SK-N-SH (cell line): ENCODE results near the gene YOD1. TPM values are rescaled to one million over a fixed set of nuclear protein-coding genes. Genes with fewer than 3 reads are reported as not detected.

ENCODE experiments used
- CTCF ChIA-PET: fragments of 300-600, 350-600 bp; formaldehyde crosslinking; extraction: SDS; loops from one replicate; lab custom pipeline; 2021; lab: Yijun Ruan, JAX
- POLR2A ChIA-PET: fragments of 350-600 bp; sonication (Branson Sonifier 250); formaldehyde crosslinking; extraction: SDS; loops from one replicate; lab custom pipeline; 2020; ENCODE audit warnings: antibody characterized with exemption, inconsistent platforms; lab: Yijun Ruan, JAX
- DNase-seq: peaks from one replicate; pipeline ENCODE4 v3.0.0; 2012
- H2AFZ ChIP-seq: fragments of 200-600 bp; sonication (generic); 2 replicates; pipeline ENCODE4 v1.8.1; 2016; ENCODE audit warnings: antibody characterized with exemption, mild to moderate bottlenecking, low read depth
- H3F3A ChIP-seq: fragments of 200-600 bp; sonication (generic); replicated peaks from 2 replicates; pipeline ENCODE3; 2016; ENCODE audit warnings: antibody characterized with exemption, mild to moderate bottlenecking; ENCODE audit not compliant: insufficient read depth
- H3K27ac ChIP-seq, 2 experiments: fragments of 200-500 bp in 1 of 2; fragments of 200-600 bp in 1 of 2; sonication (Bioruptor generic) in 1 of 2; sonication (generic), shearing (Covaris generic) in 1 of 2; 2 replicates each; pipeline versions ENCODE4 v1.5.1 to v1.6.1; 2014 to 2016; ENCODE audit warnings: low read depth in 2 of 2, inconsistent platforms in 1 of 2, low read length in 1 of 2, mild to moderate bottlenecking in 1 of 2, mixed read lengths in 1 of 2
- H3K27me3 ChIP-seq: fragments of 200-600 bp; sonication (generic), shearing (Covaris generic); 2 replicates; pipeline ENCODE4 v1.6.1; 2016; ENCODE audit warnings: mixed run types; ENCODE audit not compliant: insufficient read depth
- H3K36me3 ChIP-seq, 2 experiments: fragments of 200-500 bp in 1 of 2; fragments of 200-600 bp in 1 of 2; sonication (Bioruptor generic) in 1 of 2; sonication (generic) in 1 of 2; replicated peaks in 1 of 2; 2 replicates each; pipeline versions ENCODE3 to v1.5.1; 2014 to 2016; ENCODE audit warnings: low read length in 1 of 2, mild to moderate bottlenecking in 1 of 2; ENCODE audit not compliant: insufficient read depth in 2 of 2, control insufficient read depth in 1 of 2
- H3K4me1 ChIP-seq, 2 experiments: fragments of 200-500 bp in 1 of 2; fragments of 200-600 bp in 1 of 2; sonication (Bioruptor generic) in 1 of 2; sonication (generic), shearing (Covaris generic) in 1 of 2; 2 replicates each; pipeline versions ENCODE4 v1.5.1 to v1.6.1; 2014 to 2016; ENCODE audit warnings: low read depth in 1 of 2, low read length in 1 of 2, mixed run types in 1 of 2; ENCODE audit not compliant: insufficient read depth in 2 of 2, control insufficient read depth in 1 of 2
- H3K4me2 ChIP-seq: fragments of 200-600 bp; sonication (generic), shearing (Covaris generic); 2 replicates; pipeline ENCODE4 v1.6.1; 2017; ENCODE audit warnings: mixed run types
- H3K4me3 ChIP-seq, 2 experiments: fragments of 200-500 bp in 1 of 2; fragments of 200-600 bp in 1 of 2; sonication (Bioruptor generic) in 1 of 2; sonication (generic), shearing (Covaris generic) in 1 of 2; 2 replicates each; pipeline versions ENCODE4 v1.5.1 to v1.8.1; 2014 to 2016; ENCODE audit warnings: low read depth in 2 of 2, inconsistent platforms in 1 of 2, low read length in 1 of 2, mild to moderate bottlenecking in 1 of 2, mixed read lengths in 1 of 2, moderate library complexity in 1 of 2
- H3K79me2 ChIP-seq: fragments of 200-600 bp; sonication (generic); 2 replicates; pipeline ENCODE4 v1.8.1; 2017; ENCODE audit warnings: mild to moderate bottlenecking; ENCODE audit not compliant: insufficient read depth
- H3K9ac ChIP-seq: fragments of 200-600 bp; sonication (generic); 2 replicates; pipeline ENCODE4 v1.6.1; 2017; ENCODE audit warnings: mixed run types
- H3K9me2 ChIP-seq: fragments of 200-600 bp; sonication (generic); 2 replicates; pipeline ENCODE4 v1.6.1; 2017; ENCODE audit warnings: mixed run types
- H3K9me3 ChIP-seq: fragments of 200-600 bp; sonication (generic); 2 replicates; pipeline ENCODE4 v1.6.1; 2017; ENCODE audit warnings: mixed run types, mild to moderate bottlenecking, moderate library complexity
- H4K20me1 ChIP-seq: fragments of 200-600 bp; sonication (generic); 2 replicates; pipeline ENCODE4 v1.6.1; 2017; ENCODE audit warnings: mild to moderate bottlenecking, mixed run types; ENCODE audit not compliant: insufficient read depth
- CHD2 ChIP-seq: fragments of 150-350 bp; IDR thresholded peaks from 2 replicates; pipeline ENCODE4 v1.6.1; 2018; ENCODE audit warnings: low read length; ENCODE audit not compliant: partially characterized antibody
- ELF1 ChIP-seq: IDR thresholded peaks from 2 replicates; pipeline ENCODE4 v1.4.0; 2012
- EZH2phosphoT487 ChIP-seq: fragments of 200-600 bp; sonication (generic); IDR thresholded peaks from 2 replicates; pipeline ENCODE4 v1.6.1; 2017; ENCODE audit warnings: low read depth, mixed run types, mild to moderate bottlenecking, antibody characterized with exemption, moderate library complexity, borderline replicate concordance
- FOSL2 ChIP-seq: IDR thresholded peaks from 2 replicates; pipeline ENCODE4 v1.4.0; 2012; ENCODE audit warnings: low read depth, mild to moderate bottlenecking, moderate library complexity, borderline replicate concordance
- FOXJ3 ChIP-seq: sonication (generic); formaldehyde crosslinking; IDR thresholded peaks from 2 replicates; pipeline ENCODE4 v1.5.1; 2020; ENCODE audit warnings: mild to moderate bottlenecking, missing genetic modification reagents
- GATA2 ChIP-seq: sonication (generic); formaldehyde crosslinking; IDR thresholded peaks from 2 replicates; pipeline ENCODE4 v1.5.0; 2020; ENCODE audit warnings: mild to moderate bottlenecking, missing genetic modification reagents
- MXI1 ChIP-seq: IDR thresholded peaks from 2 replicates; pipeline ENCODE4 v1.6.1; 2012; ENCODE audit warnings: mild to moderate bottlenecking, low read depth, low read length, improper control_type of control experiment
- NFIC ChIP-seq: IDR thresholded peaks from 2 replicates; pipeline ENCODE4 v1.4.0; 2012; ENCODE audit warnings: borderline replicate concordance
- RAD21 ChIP-seq: IDR thresholded peaks from 2 replicates; pipeline ENCODE4 v1.6.1; 2012; ENCODE audit warnings: mild to moderate bottlenecking, low read length
- RCOR1 ChIP-seq: fragments of 150-350 bp; IDR thresholded peaks from 2 replicates; pipeline ENCODE4 v1.6.1; 2017; ENCODE audit warnings: antibody characterized with exemption, low read length
- SMC3 ChIP-seq: IDR thresholded peaks from 2 replicates; pipeline ENCODE4 v1.6.1; 2012; ENCODE audit warnings: low read depth, low read length, improper control_type of control experiment
- TEAD4 ChIP-seq: IDR thresholded peaks from 2 replicates; pipeline ENCODE4 v1.4.0; 2012; ENCODE audit warnings: mild to moderate bottlenecking, borderline replicate concordance; ENCODE audit not compliant: insufficient read depth
- WGBS: methylation state at CpG from one replicate; pipeline ENCODE4 v1.1.6; 2017; ENCODE audit warnings: low lambda C conversion rate; 5-methylcytosine and 5-hydroxymethylcytosine counted together
- polyA plus RNA-seq, 3 experiments: library from polyadenylated mRNA; depleted of rRNA; stranded (reverse); fragments of >200 nt; gene quantifications; 2 replicates each; pipeline ENCODE4 v1.2.3, GENCODE V29; 2012
- TF ChIP-seq, protein P1 (sequence below): IDR thresholded peaks from 2 replicates; pipeline ENCODE4 v1.4.0; 2012; ENCODE audit warnings: low read depth, borderline replicate concordance
- TF ChIP-seq, protein P2 (sequence below): IDR thresholded peaks from 2 replicates; pipeline ENCODE4 v1.4.0; 2012; ENCODE audit warnings: low read depth, borderline replicate concordance
- TF ChIP-seq, protein P3 (sequence below): IDR thresholded peaks from 2 replicates; pipeline ENCODE4 v1.4.0; 2012; ENCODE audit warnings: low read depth
- TF ChIP-seq, protein P4 (sequence below): fragments of 150-350 bp; IDR thresholded peaks from 2 replicates; pipeline ENCODE4 v1.6.1; 2017; ENCODE audit warnings: antibody characterized with exemption, low read length, low read depth, borderline replicate concordance
- TF ChIP-seq, protein P5 (sequence below): IDR thresholded peaks from 2 replicates; pipeline ENCODE4 v1.6.1; 2012; ENCODE audit warnings: mild to moderate bottlenecking, low read depth, low read length, moderate library complexity

The YOD1 gene
- polyA plus RNA-seq, 1 of the 3 experiments (the other 2 are of a cell fraction) = 0.79 TPM

DNA sequence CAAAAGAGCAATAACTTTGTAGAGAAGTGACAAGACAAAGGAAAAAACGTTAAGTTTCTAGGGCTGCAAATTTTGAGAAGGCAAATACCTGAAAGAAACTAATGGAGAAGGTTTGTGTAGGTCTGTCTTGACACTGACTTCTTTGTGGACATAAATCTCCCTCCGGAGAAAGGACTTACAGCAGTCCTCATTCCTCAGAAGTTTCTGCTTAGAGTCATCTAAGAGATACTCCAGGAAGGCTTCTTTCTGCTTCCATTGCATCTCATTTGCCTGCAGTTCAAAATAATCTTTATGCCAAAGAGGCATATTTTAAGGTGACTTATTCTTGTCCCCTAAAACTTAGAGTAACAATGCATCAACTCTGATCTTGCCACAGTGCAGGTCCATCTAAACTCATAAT, 33.2 kb upstream of the YOD1 start:
- Histone ChIP-seq H2AFZ (peak overlapping the region; percentile 35; the same call in 1 of the 2 replicates), H3K9me3 (no peaks in the 10 kb centered on the region), H3K4me3 (no peak overlapping the region), H3K79me2 (no peaks in the 10 kb centered on the region), H3K27me3 (peaks cover 2% of the 10 kb centered on the region; the same call in 1 of the 2 replicates), H3K4me2 (no peak overlapping the region), H3F3A (peaks cover 6% of the 10 kb centered on the region), H3K9me2 (no peaks in the 10 kb centered on the region), H3K9ac (no peak overlapping the region), H4K20me1 (no peaks in the 10 kb centered on the region), H3K4me1 (no peaks in the 10 kb centered on the region), H3K36me3 (no peaks in the 10 kb centered on the region), H3K27ac (no peak overlapping the region)
- DNase-seq = no peak
- CTCF ChIA-PET = interaction anchor here (0.6 to 2.9 kb wide), 19 partner anchors 10 to 415 kb away, joined by 3 to 30 read pairs (median 4); partner anchors contain the start of genes C1orf116, CD55 and PFKFB2
- TF ChIP-seq, protein P1, sequence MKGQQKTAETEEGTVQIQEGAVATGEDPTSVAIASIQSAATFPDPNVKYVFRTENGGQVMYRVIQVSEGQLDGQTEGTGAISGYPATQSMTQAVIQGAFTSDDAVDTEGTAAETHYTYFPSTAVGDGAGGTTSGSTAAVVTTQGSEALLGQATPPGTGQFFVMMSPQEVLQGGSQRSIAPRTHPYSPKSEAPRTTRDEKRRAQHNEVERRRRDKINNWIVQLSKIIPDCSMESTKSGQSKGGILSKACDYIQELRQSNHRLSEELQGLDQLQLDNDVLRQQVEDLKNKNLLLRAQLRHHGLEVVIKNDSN = no peak
- TF ChIP-seq ELF1 (no peak), NFIC (no peak), MXI1 (no peak), FOSL2 (no peak), GATA2 (CRISPR knock-in tag) (no peak), FOXJ3 (CRISPR knock-in tag) (no peak), CHD2 (no peak)
- TF ChIP-seq, protein P2, sequence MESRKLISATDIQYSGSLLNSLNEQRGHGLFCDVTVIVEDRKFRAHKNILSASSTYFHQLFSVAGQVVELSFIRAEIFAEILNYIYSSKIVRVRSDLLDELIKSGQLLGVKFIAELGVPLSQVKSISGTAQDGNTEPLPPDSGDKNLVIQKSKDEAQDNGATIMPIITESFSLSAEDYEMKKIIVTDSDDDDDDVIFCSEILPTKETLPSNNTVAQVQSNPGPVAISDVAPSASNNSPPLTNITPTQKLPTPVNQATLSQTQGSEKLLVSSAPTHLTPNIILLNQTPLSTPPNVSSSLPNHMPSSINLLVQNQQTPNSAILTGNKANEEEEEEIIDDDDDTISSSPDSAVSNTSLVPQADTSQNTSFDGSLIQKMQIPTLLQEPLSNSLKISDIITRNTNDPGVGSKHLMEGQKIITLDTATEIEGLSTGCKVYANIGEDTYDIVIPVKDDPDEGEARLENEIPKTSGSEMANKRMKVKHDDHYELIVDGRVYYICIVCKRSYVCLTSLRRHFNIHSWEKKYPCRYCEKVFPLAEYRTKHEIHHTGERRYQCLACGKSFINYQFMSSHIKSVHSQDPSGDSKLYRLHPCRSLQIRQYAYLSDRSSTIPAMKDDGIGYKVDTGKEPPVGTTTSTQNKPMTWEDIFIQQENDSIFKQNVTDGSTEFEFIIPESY = no peak
- TF ChIP-seq, protein P3, sequence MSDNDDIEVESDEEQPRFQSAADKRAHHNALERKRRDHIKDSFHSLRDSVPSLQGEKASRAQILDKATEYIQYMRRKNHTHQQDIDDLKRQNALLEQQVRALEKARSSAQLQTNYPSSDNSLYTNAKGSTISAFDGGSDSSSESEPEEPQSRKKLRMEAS = no peak
- TF ChIP-seq, protein P4, sequence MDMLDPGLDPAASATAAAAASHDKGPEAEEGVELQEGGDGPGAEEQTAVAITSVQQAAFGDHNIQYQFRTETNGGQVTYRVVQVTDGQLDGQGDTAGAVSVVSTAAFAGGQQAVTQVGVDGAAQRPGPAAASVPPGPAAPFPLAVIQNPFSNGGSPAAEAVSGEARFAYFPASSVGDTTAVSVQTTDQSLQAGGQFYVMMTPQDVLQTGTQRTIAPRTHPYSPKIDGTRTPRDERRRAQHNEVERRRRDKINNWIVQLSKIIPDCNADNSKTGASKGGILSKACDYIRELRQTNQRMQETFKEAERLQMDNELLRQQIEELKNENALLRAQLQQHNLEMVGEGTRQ = no peak
- 6% methylated on average over 2 of the region's 2 CpGs for WGBS
- POLR2A ChIA-PET = no interaction called here

DNA sequence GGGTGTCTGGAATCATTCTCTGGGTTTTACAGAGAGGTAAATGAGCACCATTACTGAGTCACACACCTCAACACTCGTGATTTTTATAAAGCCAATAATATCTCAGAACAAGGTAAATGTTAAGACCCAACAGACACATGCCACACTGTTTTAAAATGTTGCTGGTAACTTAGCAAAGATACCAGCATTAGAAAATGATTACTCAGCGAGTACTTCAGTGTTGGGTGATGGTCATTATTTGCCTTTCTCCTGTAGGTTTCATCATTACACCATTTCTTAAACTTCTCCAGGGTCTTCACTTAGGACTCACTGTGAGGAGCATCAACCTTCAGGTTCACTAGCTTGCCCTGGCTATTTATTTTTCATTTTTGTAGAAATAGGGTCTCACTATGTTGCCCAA, 30.8 kb upstream of the YOD1 start:
- 34% methylated on average over 2 of the region's 2 CpGs for WGBS
- H3K79me2 ChIP-seq = no peaks in the 10 kb centered on the region
- H4K20me1 ChIP-seq = no peaks in the 10 kb centered on the region
- H3K4me2 ChIP-seq = no peak overlapping the region
- DNase-seq = no peak
- TF ChIP-seq RAD21 (no peak), RCOR1 (no peak), FOSL2 (no peak), TEAD4 (no peak), EZH2phosphoT487 (no peak), SMC3 (no peak), NFIC (no peak)
- TF ChIP-seq, protein P5, sequence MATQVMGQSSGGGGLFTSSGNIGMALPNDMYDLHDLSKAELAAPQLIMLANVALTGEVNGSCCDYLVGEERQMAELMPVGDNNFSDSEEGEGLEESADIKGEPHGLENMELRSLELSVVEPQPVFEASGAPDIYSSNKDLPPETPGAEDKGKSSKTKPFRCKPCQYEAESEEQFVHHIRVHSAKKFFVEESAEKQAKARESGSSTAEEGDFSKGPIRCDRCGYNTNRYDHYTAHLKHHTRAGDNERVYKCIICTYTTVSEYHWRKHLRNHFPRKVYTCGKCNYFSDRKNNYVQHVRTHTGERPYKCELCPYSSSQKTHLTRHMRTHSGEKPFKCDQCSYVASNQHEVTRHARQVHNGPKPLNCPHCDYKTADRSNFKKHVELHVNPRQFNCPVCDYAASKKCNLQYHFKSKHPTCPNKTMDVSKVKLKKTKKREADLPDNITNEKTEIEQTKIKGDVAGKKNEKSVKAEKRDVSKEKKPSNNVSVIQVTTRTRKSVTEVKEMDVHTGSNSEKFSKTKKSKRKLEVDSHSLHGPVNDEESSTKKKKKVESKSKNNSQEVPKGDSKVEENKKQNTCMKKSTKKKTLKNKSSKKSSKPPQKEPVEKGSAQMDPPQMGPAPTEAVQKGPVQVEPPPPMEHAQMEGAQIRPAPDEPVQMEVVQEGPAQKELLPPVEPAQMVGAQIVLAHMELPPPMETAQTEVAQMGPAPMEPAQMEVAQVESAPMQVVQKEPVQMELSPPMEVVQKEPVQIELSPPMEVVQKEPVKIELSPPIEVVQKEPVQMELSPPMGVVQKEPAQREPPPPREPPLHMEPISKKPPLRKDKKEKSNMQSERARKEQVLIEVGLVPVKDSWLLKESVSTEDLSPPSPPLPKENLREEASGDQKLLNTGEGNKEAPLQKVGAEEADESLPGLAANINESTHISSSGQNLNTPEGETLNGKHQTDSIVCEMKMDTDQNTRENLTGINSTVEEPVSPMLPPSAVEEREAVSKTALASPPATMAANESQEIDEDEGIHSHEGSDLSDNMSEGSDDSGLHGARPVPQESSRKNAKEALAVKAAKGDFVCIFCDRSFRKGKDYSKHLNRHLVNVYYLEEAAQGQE = no peak
- no peak overlapping the region for H2AFZ ChIP-seq
- H3K9me2 ChIP-seq = no peaks in the 10 kb centered on the region
- ChIA-PET CTCF (interaction anchor here (2.6 kb wide), 1 partner anchor 29 kb away, joined by 6 read pairs; the partner anchor contains the start of gene PFKFB2), POLR2A (no interaction called here)
- peaks cover 6% of the 10 kb centered on the region for H3F3A ChIP-seq
- no peaks in the 10 kb centered on the region for H3K9me3 ChIP-seq
- H3K9ac ChIP-seq = no peak overlapping the region
- no peak overlapping the region for H3K27ac ChIP-seq
- H3K4me1 ChIP-seq = no peaks in the 10 kb centered on the region; a peak in 1 of 4 replicates
- no peak overlapping the region for H3K4me3 ChIP-seq
- H3K27me3 ChIP-seq = no peaks in the 10 kb centered on the region; the same call in 1 of the 2 replicates
- H3K36me3 ChIP-seq = no peaks in the 10 kb centered on the region
